ENCODE results near the gene CSMD2. TPM values are rescaled to one million over a fixed set of nuclear protein-coding genes. Genes with fewer than 3 reads are reported as not detected.

CSMD2 gene
- total and polyA plus RNA-seq, 2 of the 4 experiments (the other 2 are of a cell fraction): under 0.01 to 0.36 TPM

DNA sequence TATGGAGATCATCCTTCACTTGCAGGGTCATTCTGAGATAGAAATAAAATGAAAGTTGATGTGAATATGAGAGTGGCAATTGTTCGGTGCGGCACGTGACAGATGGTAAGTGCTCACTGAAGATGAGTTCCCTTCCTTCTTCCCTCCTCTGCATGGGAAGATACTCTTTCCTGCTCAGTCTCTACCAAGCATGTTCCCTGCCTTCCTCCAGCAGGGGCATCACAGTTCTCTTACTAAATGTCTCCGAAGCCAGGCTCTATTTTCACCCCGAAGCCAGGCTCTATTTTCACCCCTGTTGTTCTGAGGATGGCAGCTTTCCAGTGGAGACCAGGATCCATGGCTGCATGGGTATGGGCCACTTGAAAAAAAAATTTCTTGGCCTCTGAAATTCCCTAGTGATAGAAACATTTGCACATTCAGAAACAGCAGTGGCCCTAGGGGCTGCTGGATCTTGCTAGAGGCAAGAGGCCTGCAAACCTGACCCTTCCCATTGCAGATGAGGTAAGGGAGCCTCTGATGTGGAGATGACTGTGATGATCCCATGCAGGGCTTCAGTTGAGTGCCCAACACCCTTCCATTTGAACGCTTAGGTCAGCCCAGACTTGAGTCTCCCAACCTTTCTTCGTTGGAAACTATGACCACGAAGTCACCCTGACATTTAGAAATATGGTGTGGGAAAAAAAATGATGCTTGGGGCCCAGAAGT lies 424.8 kb downstream of the CSMD2 start:
- no peak overlapping the region for H3K56ac ChIP-seq (ENCODE audit: extremely low read depth, insufficient read depth, low read length)
- no peak overlapping the region for H2BK5ac ChIP-seq (ENCODE audit: low read depth, low read length, poor library complexity, severe bottlenecking)
- H4K20me1 ChIP-seq (ENCODE audit: insufficient read depth, low read length): no peaks in the 10 kb centered on the region
- no peak overlapping the region for H3K18ac ChIP-seq (ENCODE audit: low read depth, low read length)
- H2AK9ac ChIP-seq (replicated peaks; ENCODE audit: low read depth, low read length, poor library complexity): no peak overlapping the region
- no peak overlapping the region for H3K14ac ChIP-seq (replicated peaks; ENCODE audit: low read depth, low read length)
- ChIA-PET POLR2A (ENCODE audit: unreplicated experiment) (no interaction called here), CTCF (no interaction called here)
- no peak overlapping the region for H2BK120ac ChIP-seq (ENCODE audit: low read depth, low read length)
- H3K4me2 ChIP-seq (ENCODE audit: low read depth, low read length): no peak overlapping the region
- in situ Hi-C loops (cut with MboI; ENCODE audit: low sequenced_read_pairs): no loop called here
- H3K4ac ChIP-seq (ENCODE audit: low read depth, low read length): no peak overlapping the region
- intact Hi-C loops (cut with micrococcal nuclease): no loop called here
- no peak overlapping the region for H2BK20ac ChIP-seq (ENCODE audit: low read depth, low read length)
- no peak overlapping the region for H3K23ac ChIP-seq (ENCODE audit: low read depth, low read length)
- TF ChIP-seq BHLHE40 (IDR thresholded peaks at IDR 0.05; ENCODE audit: low read depth, low read length): no peak
- TF ChIP-seq MAZ (IDR thresholded peaks at IDR 0.05; ENCODE audit: borderline replicate concordance, low read depth, low read length): no peak
- TF ChIP-seq RCOR1 (IDR thresholded peaks at IDR 0.05; ENCODE audit: insufficient replicate concordance, low read length): no peak
- no peak for TF ChIP-seq FOS (IDR thresholded peaks at IDR 0.05; ENCODE audit: low read depth, low read length)
- TF ChIP-seq POLR2A (IDR thresholded peaks at IDR 0.05; ENCODE audit: low read depth, low read length): no peak
- TF ChIP-seq CEBPB (IDR thresholded peaks at IDR 0.05; ENCODE audit: low read depth, low read length): no peak
- TF ChIP-seq MAFK (IDR thresholded peaks at IDR 0.05; ENCODE audit: low read depth, low read length): no peak
- TF ChIP-seq, protein P1, sequence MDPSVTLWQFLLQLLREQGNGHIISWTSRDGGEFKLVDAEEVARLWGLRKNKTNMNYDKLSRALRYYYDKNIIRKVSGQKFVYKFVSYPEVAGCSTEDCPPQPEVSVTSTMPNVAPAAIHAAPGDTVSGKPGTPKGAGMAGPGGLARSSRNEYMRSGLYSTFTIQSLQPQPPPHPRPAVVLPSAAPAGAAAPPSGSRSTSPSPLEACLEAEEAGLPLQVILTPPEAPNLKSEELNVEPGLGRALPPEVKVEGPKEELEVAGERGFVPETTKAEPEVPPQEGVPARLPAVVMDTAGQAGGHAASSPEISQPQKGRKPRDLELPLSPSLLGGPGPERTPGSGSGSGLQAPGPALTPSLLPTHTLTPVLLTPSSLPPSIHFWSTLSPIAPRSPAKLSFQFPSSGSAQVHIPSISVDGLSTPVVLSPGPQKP (IDR thresholded peaks at IDR 0.05; ENCODE audit: borderline replicate concordance, low read depth, low read length): no peak
- TF ChIP-seq NFE2L2 (IDR thresholded peaks at IDR 0.05; ENCODE audit: low read depth, low read length): no peak
- TF ChIP-seq, protein P2, sequence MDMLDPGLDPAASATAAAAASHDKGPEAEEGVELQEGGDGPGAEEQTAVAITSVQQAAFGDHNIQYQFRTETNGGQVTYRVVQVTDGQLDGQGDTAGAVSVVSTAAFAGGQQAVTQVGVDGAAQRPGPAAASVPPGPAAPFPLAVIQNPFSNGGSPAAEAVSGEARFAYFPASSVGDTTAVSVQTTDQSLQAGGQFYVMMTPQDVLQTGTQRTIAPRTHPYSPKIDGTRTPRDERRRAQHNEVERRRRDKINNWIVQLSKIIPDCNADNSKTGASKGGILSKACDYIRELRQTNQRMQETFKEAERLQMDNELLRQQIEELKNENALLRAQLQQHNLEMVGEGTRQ (IDR thresholded peaks at IDR 0.05; ENCODE audit: low read depth, low read length): no peak
- no peak for TF ChIP-seq RFX5 (IDR thresholded peaks at IDR 0.05; ENCODE audit: low read depth, low read length)
- TF ChIP-seq, protein P3, sequence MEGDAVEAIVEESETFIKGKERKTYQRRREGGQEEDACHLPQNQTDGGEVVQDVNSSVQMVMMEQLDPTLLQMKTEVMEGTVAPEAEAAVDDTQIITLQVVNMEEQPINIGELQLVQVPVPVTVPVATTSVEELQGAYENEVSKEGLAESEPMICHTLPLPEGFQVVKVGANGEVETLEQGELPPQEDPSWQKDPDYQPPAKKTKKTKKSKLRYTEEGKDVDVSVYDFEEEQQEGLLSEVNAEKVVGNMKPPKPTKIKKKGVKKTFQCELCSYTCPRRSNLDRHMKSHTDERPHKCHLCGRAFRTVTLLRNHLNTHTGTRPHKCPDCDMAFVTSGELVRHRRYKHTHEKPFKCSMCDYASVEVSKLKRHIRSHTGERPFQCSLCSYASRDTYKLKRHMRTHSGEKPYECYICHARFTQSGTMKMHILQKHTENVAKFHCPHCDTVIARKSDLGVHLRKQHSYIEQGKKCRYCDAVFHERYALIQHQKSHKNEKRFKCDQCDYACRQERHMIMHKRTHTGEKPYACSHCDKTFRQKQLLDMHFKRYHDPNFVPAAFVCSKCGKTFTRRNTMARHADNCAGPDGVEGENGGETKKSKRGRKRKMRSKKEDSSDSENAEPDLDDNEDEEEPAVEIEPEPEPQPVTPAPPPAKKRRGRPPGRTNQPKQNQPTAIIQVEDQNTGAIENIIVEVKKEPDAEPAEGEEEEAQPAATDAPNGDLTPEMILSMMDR (conservative IDR thresholded peaks at IDR 0.05; ENCODE audit: low read depth, low read length): no peak
- no peak for TF ChIP-seq CHD1 (IDR thresholded peaks at IDR 0.05; ENCODE audit: low read depth, low read length)
- TF ChIP-seq SMC3 (IDR thresholded peaks at IDR 0.05; ENCODE audit: low read depth, low read length): no peak
- no peak for TF ChIP-seq RAD21 (IDR thresholded peaks at IDR 0.05; ENCODE audit: low read length)
- TF ChIP-seq MXI1 (IDR thresholded peaks at IDR 0.05; ENCODE audit: borderline replicate concordance, low read depth, low read length): no peak
- peaks cover 20% of the 10 kb centered on the region for H3K9me3 ChIP-seq (ENCODE audit: control insufficient read depth, insufficient read depth, low read length)
- DNase-seq: no peak
- no peaks in the 10 kb centered on the region for H3K36me3 ChIP-seq (ENCODE audit: control insufficient read depth, insufficient read depth, low read length)
- H3K4me3 ChIP-seq (ENCODE audit: insufficient read depth, low read depth, low read length): no peak overlapping the region
- H3K27ac ChIP-seq (ENCODE audit: insufficient read depth, low read length): no peak overlapping the region
- no peak overlapping the region for H2BK15ac ChIP-seq (ENCODE audit: low read depth, low read length)
- H2AK5ac ChIP-seq (ENCODE audit: low read depth, low read length): no peak overlapping the region
- H3K4me1 ChIP-seq (ENCODE audit: control insufficient read depth, insufficient read depth, low read length): no peaks in the 10 kb centered on the region
- no TSS peak for BruUV-seq (replicated peaks)
- H3K9ac ChIP-seq (ENCODE audit: low read depth, low read length): no peak overlapping the region
- H3K79me1 ChIP-seq (ENCODE audit: low read depth in 1 of 2, low read length in 2 of 2): no peaks in the 10 kb centered on the region
- no peak overlapping the region for H4K5ac ChIP-seq (ENCODE audit: low read depth, low read length)
- H3K27me3 ChIP-seq (ENCODE audit: control insufficient read depth, insufficient read depth, low read length): no peaks in the 10 kb centered on the region
- WGBS, 2 experiments (ENCODE audit: extremely low coverage in 2 of 2, insufficient read length in 1 of 2): no CpG with 5 or more reads among the region's 8 CpGs
- H3K9me1 ChIP-seq (ENCODE audit: insufficient read depth, low read length): no peaks in the 10 kb centered on the region
- H2AFZ ChIP-seq (replicated peaks; ENCODE audit: low read length, poor library complexity): no peak overlapping the region
- H4K91ac ChIP-seq (ENCODE audit: insufficient read depth, low read depth, low read length): no peak overlapping the region
- dilution Hi-C loops (cut with HindIII; ENCODE audit: low sequenced_read_pairs, unreplicated experiment): no loop called here
- ATAC-seq (ENCODE audit: low read depth): no peak
- no peak overlapping the region for H4K8ac ChIP-seq (ENCODE audit: low read depth in 2 of 2, low read length in 2 of 2)
